Putamen (tissue), 1 donor: ENCODE measurements around the gene DOCK4.
"Not testable (repeated sequence)": the region's sequence is repeated elsewhere in the genome, so short reads cannot be mapped to it uniquely, and the experiment has no call there.

Experiments
- DNase-seq: peaks from one replicate; pipeline ENCODE4 v3.0.0-alpha.2; 2016; ENCODE audit warnings: low spot score

DOCK4 gene, protein sequence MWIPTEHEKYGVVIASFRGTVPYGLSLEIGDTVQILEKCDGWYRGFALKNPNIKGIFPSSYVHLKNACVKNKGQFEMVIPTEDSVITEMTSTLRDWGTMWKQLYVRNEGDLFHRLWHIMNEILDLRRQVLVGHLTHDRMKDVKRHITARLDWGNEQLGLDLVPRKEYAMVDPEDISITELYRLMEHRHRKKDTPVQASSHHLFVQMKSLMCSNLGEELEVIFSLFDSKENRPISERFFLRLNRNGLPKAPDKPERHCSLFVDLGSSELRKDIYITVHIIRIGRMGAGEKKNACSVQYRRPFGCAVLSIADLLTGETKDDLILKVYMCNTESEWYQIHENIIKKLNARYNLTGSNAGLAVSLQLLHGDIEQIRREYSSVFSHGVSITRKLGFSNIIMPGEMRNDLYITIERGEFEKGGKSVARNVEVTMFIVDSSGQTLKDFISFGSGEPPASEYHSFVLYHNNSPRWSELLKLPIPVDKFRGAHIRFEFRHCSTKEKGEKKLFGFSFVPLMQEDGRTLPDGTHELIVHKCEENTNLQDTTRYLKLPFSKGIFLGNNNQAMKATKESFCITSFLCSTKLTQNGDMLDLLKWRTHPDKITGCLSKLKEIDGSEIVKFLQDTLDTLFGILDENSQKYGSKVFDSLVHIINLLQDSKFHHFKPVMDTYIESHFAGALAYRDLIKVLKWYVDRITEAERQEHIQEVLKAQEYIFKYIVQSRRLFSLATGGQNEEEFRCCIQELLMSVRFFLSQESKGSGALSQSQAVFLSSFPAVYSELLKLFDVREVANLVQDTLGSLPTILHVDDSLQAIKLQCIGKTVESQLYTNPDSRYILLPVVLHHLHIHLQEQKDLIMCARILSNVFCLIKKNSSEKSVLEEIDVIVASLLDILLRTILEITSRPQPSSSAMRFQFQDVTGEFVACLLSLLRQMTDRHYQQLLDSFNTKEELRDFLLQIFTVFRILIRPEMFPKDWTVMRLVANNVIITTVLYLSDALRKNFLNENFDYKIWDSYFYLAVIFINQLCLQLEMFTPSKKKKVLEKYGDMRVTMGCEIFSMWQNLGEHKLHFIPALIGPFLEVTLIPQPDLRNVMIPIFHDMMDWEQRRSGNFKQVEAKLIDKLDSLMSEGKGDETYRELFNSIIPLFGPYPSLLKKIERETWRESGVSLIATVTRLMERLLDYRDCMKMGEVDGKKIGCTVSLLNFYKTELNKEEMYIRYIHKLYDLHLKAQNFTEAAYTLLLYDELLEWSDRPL (N-terminal part only)

DNA sequence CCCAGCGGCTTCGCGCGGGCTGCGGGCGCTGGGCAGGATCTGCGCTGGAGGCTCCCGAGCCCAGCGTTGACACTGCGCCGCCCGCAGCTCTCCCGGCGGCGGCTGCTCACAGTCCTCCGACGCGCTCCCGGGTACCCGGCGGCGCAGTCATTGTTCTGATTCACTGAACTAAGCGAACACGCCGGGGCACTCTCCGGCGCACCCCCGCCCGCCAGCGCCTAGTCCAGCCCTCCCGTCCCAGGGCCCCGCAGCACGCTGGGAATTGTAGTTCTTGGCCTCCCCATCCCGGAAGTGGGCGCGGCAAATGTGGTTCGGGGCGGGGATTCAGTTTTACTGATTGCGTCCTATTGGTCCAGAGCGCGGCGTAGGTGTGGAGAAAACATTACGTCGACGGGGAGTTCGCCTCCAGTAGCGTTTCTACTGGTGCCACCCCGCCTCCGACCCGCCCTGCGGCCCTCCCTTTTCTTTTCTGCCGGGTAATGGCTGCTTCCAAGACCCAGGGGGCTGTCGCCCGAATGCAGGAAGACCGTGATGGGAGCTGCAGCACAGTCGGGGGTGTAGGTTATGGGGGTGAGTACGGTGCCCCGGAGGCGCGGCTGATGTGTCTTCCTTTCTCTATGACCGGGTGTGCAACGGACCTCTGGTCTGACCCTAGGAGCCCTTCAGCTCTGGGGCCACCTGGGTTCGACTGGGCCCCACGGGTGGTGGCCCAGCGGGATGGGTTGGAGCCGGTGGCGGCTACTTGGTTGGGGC is at the start of gene DOCK4, which contains the start of gene ZNF277:
Gene DOCK4, minus strand, starts transcription at position 162 of the 753 bp plus-strand sequence. CDS start 261 bp downstream, outside the sequence.
Gene ZNF277, plus strand, starts transcription at position 458 of the 753 bp plus-strand sequence. Its CDS starts 22 bp downstream, at position 480.
- DNase-seq = peak; percentile 100

DNA sequence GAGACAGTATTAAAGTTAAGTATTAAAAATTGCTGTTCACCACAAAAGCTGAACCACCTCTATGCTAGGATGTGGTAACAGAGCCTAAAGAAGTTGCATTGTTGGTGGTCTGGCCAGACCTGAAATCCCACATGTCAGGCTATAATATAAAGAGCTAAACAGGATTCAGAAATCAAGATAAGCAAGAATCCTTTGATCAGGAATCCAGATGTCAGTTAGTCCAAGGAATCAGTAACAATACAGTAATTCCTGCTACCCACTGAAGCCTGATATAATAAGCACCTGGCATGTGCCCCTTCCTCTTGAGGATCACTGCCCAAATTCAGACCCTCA is 49.2 kb upstream of the DOCK4 start:
- DNase-seq = no peak

DNA sequence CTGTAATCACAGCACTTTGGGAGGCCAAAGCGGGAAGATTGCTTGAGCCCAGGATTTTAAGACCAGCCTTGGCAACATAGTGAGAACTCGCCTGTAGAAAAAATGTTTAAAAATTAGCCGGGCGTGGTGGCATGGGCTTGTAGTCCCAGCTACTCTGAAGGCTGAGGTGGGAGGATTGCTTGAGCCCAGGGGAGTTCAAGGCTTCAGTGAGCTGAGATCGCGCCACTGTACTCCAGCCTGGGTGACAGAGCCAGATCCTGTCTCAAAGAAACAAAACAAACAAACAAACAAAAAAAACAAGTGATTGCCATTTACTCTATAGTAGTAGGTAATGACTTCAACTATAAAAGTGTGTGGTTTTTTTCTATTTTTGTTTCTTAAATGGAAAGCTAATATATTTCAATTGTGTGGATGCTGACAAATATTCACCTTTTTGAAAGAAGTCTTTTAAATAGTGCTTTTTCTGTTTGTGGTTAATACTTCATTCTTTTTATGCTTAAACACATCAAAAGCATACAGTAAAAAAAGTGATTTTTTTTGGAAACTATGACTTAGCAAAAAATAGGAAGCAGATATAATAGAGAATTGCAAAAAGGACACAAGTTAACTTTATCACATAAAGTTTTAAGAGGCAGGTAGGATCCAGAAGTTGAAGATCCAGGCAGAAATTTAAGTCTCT is 48.6 kb upstream of the DOCK4 start:
- no peak for DNase-seq

DNA sequence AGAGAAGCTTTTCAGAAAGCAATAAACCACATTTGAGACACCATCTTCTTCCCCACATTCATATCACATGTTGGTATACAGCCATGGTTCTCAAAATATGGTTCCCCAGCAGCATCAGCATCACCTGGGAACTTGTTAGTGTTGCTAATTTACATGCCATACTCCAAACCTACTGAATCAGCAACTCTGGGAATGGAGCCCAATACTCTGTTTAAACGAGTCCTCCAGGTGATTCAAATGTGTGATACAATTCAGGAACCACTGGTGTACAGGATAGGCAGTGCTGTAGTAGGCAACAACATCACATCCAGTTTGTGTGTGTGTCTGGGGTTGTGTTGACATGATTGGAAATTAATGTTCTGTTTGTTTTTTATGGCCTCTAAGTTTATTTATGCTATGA is 48.0 kb upstream of the DOCK4 start:
- no peak for DNase-seq

DNA sequence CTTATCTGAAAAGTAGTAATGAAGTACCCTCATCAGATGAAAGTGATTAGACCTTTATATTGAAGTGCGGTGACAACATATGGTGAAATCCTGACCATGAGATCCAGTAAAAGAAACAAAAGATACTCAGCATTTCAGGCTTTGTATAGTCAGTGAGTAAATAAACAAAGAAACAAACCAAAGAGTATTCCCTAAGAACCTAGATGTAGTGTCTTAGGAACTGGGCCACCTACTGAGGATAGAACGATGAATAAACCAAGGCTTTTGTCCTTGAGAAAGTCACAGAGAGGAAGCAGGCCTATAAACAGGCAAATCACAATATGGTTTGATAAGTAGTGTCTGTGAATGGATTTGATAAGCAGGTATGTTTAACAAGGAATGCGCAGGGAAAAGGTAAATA is 46.5 kb upstream of the DOCK4 start:
- no peak for DNase-seq

DNA sequence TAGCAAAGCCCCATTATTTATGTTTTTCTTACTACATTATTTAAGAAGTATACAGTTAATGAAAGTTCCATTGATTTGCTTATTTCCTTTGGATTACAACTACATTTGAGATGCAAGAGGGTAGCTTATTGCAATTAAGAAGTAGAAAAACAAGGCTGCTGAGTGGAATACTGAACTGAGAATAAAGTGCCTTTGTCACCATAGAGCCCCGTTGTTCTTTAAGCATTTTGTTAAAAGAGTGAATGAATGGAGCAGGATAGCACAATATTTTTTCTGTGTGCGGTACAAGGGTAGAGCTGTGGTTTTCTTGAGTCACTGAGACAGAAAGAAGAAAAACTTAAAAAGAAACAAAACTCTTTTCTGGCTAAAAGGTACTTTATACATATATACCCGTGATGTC is 45.9 kb upstream of the DOCK4 start:
- peak; percentile 63 for DNase-seq

DNA sequence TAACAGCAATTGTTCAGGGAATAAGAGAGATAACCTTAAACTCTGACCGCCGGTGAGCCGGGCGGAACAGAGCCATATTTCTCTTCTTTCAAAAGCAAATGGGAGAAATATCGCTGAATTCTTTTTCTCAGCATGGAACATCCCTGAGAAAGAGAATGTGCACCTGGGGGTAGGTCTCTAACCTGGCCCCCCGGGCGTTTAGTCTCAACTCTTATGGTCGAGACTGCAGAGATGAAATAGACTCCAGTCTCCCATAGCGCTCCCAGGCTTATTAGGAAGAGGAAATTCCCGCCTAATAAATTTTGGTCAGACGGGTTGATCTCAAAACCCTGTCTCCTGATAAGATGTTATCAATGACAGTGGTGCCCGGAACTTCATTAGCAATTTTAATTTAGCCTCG is 43.8 kb upstream of the DOCK4 start:
- not testable (repeated sequence) for DNase-seq

DNA sequence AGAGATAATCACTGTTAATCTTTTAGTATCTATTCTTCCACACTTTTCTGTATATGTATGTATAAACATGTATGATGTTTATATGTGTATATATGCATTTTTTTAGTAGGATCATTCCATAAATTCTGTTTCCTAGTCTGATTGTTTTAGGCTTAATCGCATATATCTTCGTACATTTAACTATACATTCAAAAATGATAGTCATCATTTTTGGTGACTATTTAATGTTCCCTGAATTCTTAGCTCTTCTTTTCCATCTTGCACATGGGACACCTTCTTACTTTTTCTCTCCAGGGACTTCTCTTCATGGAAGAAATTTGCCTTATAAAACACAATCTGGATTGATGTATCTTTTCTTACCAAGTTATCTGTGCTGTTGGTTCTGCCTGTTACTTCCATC is 42.4 kb upstream of the DOCK4 start:
- no peak for DNase-seq

DNA sequence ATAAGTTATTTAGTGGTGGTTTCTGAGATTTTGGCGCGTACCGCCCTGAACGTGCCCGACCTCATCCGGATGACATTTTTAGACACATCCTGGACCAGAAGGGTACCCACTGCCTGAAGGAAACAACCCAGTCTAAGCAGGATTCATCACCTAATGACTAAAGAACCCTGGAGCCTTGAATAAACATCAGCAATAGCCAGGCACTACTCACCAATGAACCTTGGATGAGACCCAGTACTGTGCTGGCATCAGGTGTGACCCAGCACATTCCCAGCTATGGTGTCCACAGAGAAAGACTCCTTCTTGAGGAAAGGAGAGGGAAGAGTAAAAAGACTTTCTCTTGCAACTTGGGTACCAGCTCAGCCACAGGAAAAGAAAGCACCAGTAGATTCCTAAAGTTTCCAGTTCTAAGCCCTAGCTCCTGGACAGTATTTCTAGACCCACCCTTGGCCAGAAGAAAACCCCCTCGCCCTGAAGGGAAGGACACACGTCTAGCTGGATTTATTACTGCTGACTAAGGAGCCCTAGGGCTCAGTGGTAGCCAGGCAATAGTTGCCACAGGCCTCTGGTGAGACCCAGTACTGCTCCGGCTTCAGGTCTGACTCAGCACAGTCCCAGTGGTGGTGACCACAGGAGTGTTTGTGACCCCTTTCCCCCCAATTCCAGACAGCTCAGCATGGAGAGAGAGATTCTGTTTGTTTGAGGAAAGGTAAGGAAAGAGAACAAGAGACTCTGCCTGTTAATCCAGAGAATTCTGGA is 32.8 kb upstream of the DOCK4 start:
- DNase-seq = no peak

DNA sequence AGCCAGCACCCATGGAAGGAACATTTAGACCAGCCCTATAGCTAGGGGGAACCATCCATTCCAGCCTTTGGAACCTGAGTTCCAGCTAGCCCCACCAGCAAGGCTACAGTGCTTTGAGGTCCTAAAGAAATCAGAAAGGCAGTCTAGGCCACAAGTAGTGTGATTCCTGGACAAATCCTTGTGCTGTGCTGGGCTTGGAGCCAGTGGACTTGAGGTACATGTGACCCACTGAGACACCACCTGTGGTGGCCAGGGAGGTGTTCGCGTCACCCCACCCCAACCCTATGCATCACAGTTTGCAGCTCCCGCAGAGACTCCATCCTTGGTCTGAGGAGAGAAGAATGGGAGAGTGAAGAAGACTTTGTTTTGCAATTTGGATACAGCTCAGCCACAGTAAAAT is 32.1 kb upstream of the DOCK4 start:
- no peak for DNase-seq

DNA sequence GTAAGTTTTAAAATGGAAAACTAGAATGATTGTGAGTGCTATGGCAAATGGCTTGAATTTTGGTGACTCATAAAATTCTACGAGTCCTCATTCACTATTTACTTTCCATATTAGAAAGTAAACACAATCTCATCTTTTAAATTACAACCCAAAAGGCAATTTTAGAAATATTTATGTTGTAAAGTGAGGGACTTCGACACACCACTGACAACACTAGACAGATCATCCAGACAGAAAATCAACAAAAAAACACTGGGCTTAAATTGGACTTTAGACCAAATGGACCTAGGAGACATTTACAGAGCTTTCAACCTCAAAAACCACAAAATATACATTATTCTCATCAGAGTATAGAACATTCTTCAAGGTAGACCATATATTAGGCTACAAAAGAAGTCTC is 30.4 kb upstream of the DOCK4 start:
- no peak for DNase-seq

DNA sequence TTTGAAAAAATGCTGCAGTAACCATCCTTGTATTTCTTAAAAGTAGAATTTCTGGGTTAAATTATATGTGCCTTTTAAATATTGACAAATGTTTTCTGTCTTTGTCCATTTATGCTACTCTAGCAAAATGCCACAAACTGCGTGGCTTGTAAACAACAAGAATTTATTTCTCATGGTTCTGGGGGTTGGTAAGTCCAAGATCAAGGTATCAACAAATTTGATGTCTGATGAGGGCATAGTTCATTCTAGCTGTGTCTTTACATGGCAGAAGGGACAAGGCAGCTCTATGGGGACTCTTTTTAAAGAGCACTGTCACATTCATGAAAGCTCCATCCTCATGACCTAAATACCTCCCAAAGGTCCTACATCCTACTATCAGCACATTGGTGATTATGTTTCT is 27.9 kb upstream of the DOCK4 start:
- no peak for DNase-seq

DNA sequence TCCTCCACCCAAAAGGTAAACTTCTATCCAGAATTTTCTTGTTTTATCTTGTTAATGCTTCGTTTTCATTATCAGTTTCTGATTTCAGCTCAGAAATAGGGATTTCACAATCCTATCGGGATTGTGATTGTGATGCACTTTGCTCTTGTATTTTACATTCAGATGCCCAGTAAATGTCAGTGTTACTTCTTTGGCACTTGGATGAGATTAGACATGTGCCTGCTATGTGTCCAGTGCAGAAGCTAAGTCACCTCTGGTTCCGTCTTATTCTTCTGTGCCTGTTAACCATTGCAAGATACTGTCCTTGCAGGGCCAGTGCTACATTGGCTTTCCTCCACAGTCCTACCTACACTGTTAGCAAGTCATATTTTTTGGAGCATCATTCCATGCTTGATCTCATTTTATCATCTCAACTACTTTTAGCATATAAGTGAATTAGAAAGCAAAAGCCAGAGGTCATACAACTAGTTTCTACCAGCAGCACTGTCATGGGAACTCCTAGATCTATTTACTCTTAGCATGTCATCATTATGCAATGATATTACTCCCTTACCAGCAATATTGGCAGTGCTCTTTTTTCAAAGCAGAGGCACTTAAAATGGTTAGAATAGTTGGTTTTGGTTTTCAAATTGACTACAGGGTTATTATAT is 27.0 kb upstream of the DOCK4 start:
- no peak for DNase-seq

DNA sequence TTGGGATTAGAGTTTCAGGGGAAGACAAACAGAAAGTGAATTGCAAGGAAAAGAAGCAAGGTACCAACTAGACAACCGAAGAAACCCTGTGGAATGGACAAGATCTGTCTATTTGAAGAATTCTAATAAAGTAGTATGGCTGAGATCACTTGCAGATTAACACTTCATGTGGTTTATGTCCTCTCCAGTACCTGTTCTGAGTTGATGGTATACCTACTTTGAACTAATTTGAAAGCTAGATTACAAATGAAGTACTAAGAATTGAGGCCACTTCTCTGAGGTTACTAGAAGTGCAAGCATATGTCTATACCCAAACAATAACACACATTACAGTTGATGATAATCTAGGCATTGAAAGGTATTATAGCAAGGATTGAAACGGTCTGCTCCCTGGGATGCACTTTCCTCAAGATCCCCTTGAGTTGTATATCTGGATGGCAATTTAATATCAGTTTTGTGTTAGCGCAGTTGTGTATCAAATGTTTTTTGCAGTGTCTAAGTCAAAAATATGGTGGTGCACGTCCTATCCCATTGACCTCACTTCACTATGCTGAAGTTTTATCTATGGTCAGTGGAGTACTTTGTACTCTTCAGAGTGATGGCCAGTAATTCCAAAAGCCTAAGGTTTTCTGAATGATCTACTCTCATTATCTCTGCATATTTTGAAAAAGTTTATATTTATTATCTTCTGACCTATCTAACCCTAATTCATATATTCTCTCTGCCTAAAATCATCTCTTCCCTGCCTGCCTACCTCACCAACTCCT is 26.2 kb upstream of the DOCK4 start:
- no peak for DNase-seq

DNA sequence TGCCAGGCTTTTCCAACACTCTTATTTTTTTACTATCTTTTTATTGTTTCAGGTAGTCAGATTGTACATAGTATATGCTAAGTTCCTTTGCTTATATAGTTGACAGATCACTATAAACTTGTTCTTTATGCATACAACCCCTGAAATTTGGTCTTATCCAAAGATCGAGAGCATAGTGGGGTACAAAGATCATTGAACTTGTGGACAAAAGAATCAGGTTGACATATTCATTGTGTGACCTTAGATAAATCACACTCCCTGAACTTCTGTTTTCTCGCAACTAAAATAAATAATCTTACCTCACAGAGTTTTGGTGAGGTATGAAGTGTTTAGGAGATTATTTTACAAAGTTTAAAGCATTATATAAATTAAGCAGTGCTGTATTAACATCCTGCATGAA is 22.4 kb upstream of the DOCK4 start:
- no peak for DNase-seq

DNA sequence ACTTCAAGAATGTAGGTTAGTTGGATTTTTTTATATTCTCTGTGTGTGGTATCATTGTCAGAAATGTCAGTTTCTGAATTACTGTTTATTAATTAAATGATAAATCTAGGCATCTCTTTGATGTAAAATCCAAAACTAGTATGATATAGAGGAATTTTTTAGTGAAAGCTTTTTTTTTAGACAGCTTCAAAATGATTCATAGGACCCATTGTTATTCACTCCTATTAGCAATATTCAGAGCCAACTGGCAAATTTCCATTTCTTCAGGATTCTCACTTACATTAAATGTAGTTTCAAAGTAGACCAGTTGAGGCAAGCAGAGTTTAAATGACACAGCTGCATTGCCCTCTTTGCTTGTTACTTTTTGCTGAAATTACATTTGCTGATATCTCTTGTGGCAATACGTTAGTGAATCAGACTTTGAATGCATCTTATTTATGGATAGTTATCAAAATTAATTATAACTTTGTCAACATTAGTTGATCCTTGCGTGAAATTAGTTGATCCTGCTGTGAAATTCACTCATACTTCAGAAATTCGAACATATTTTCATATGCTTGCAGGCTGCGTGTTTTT is 20.6 kb upstream of the DOCK4 start:
- no peak for DNase-seq

DNA sequence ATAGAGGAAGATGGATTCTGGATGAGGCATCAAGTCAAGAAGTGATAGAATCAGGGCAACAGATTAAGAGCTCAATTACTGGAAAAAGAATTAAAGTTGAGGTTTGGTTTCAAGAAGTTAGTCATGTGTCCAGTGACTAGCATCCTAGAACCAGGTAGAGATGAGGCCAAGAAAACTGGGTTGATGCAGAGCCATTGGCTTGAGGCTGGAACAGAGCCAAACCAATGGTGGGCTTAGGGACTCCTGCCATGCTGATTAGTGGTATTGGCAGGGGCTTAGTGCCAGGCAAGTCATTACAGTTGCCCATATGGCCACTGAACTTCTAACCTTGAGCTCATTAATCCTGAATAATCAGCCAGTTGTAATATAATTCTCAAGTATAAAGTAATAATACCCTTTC is 18.8 kb upstream of the DOCK4 start:
- no peak for DNase-seq

DNA sequence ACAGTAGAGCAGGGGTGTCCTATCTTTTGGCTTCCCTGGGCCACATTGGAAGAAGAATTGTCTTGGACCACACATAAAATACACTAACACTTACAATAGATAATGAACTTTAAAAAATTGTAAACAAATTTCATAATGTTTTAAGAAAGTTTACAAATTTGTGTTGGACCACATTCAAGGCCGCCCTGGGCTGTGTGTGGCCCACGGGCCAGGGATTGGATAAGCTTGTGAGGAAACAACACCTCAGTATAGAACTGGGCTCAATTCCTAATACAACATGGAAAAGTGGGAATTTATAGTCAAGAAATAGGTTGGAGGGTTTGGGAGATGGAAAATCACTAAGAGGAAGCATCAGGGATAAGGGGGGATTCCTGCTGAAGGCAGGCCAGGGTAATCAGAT is 18.0 kb upstream of the DOCK4 start:
- DNase-seq = no peak

DNA sequence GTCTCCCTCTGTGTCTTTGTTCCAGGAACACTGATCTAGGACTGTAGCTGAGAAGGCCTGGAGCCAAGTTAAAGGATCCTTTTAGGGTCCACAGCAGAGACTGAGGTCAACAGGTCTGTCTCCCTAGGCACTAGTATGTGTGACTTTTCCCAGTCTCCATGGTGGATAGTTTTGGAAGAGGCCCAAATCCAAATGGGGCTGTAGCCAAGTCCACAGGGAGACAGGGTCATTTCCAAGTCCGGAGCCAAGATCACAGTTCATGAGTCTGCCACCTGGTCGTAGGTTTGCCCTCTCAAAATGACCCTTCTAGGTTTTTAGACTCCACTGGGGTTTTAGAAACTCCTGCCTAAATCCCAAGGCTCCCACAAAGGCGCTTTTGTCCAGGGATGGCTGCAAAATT is 17.1 kb upstream of the DOCK4 start:
- no peak for DNase-seq
